Gastroesophageal sphincter (tissue), 2 donors: Measurements from ENCODE around the gene LIMK1.

Experiments used
- EP300 ChIP-seq: sonication (generic); formaldehyde crosslinking; IDR thresholded peaks from one replicate; pipeline ENCODE4 v1.6.1; 2017; ENCODE audit warnings: antibody characterized with exemption, mild to moderate bottlenecking
- POLR2A ChIP-seq, 2 donors: fragments of 450-650 bp; IDR thresholded peaks; one replicate each; pipeline ENCODE4 v1.6.1; 2017; ENCODE audit warnings: antibody characterized with exemption in 2 of 2, mild to moderate bottlenecking in 2 of 2, moderate library complexity in 1 of 2
- POLR2AphosphoS5 ChIP-seq: sonication (generic); formaldehyde crosslinking; IDR thresholded peaks from one replicate; pipeline ENCODE4 v1.6.1; 2017; ENCODE audit warnings: antibody characterized with exemption

- no peak for TF ChIP-seq EP300
- no peak for TF ChIP-seq POLR2AphosphoS5
- no peak for TF ChIP-seq POLR2A (IDR thresholded peaks at IDR 0.05)
These were observed 54.8 kb downstream of the LIMK1 start for GRCh38 chr7:74138334-74138867.
